ENCODE data around the gene TMEM201.

DNA sequence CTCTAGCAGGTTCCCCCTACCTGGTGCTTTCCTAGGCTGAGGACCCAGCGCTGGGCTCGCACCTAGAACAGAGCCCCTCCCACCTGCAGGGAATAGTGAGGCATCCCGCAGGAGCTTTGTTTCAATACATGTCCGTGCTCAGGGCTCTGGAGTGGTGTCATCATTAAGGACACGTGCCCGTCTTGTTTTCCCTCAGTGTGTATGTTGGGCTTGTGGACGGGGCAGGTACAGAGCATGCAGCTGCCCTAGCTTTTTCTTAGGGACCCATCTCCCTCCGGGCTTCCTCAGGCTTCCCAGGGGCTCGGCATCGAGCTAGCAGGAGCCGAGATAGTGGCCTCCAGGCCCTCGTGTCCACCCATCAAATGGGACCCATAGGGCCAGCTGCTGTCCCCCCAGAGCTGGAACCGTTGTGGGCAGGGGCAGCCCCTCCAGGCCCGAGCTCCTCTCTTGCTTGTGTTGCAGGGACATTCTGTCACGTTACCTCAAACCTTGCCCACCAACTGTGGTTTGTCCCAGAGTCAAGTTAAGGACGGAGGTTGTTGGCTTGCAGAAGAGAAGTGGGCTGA, 3.9 kb downstream of the TMEM201 start:
- TF ChIP-seq, protein P1, sequence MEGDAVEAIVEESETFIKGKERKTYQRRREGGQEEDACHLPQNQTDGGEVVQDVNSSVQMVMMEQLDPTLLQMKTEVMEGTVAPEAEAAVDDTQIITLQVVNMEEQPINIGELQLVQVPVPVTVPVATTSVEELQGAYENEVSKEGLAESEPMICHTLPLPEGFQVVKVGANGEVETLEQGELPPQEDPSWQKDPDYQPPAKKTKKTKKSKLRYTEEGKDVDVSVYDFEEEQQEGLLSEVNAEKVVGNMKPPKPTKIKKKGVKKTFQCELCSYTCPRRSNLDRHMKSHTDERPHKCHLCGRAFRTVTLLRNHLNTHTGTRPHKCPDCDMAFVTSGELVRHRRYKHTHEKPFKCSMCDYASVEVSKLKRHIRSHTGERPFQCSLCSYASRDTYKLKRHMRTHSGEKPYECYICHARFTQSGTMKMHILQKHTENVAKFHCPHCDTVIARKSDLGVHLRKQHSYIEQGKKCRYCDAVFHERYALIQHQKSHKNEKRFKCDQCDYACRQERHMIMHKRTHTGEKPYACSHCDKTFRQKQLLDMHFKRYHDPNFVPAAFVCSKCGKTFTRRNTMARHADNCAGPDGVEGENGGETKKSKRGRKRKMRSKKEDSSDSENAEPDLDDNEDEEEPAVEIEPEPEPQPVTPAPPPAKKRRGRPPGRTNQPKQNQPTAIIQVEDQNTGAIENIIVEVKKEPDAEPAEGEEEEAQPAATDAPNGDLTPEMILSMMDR (conservative IDR thresholded peaks at IDR 0.05; ENCODE audit: low read depth, low read length) = no peak
- TF ChIP-seq EZH2 (IDR thresholded peaks at IDR 0.05; ENCODE audit: borderline replicate concordance, low read depth, low read length, poor library complexity, severe bottlenecking) = no peak

Data from A673 (cell line).